Measurements from ENCODE around the gene PTH2. TPM values are rescaled to one million over a fixed set of nuclear protein-coding genes. Genes with fewer than 3 reads are reported as not detected.
A peak's percentile ranks its signal among the peaks of the same experiment; 100 is the strongest.

The PTH2 gene
- total and polyA plus RNA-seq, 8 donors = not detected

GRCh38 chr19:49439836-49440235, 16.6 kb upstream of the PTH2 start:
- DNase-seq (no peak), ATAC-seq (no peak)
- intact Hi-C loops (cut with DNase I) = loop anchor here in 1 of 2 donors (5.0 kb wide), 1 partner anchor 48 kb away; no protein-coding TSS in a partner anchor
- peaks cover 60 to 80% of the 10 kb centered on the region in 2 donors for H3K27me3 ChIP-seq
- TF ChIP-seq, protein P1, sequence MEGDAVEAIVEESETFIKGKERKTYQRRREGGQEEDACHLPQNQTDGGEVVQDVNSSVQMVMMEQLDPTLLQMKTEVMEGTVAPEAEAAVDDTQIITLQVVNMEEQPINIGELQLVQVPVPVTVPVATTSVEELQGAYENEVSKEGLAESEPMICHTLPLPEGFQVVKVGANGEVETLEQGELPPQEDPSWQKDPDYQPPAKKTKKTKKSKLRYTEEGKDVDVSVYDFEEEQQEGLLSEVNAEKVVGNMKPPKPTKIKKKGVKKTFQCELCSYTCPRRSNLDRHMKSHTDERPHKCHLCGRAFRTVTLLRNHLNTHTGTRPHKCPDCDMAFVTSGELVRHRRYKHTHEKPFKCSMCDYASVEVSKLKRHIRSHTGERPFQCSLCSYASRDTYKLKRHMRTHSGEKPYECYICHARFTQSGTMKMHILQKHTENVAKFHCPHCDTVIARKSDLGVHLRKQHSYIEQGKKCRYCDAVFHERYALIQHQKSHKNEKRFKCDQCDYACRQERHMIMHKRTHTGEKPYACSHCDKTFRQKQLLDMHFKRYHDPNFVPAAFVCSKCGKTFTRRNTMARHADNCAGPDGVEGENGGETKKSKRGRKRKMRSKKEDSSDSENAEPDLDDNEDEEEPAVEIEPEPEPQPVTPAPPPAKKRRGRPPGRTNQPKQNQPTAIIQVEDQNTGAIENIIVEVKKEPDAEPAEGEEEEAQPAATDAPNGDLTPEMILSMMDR (IDR thresholded peaks at IDR 0.05) = no peak
- H3K4me3 ChIP-seq = no peak overlapping the region
- H3K9me3 ChIP-seq = no peaks in the 10 kb centered on the region
- H3K27ac ChIP-seq = no peak overlapping the region
- H3K36me3 ChIP-seq = no peaks in the 10 kb centered on the region
- H3K4me1 ChIP-seq = peaks cover 0 to 29% of the 10 kb centered on the region in 2 donors

DNA sequence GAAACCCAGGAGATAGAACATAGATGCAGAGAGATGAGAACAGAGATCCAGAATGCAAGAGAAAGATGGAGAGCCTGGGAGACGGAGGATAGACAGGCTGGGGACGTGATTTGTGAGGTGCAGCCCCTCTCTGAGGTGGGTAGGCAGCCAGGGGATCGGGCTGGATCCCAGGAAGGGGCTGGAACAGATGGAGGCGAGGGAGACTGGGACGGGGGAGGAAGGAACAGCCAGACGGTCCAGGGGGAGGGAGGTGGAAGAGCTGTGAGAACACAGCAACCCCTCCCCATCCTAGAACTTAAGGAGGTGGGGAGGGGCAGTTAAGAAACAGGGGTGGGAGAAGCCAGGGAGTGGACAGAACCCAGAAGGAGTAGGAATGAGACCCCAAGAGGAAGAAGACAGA, 15.0 kb upstream of the PTH2 start:
- DNase-seq (no peak), ATAC-seq (no peak)
- Histone ChIP-seq H3K4me3 (no peak overlapping the region), H3K4me1 (peaks cover 0 to 21% of the 10 kb centered on the region in 2 donors), H3K27me3 (peaks cover 73 to 96% of the 10 kb centered on the region in 2 donors), H3K36me3 (no peaks in the 10 kb centered on the region), H3K27ac (no peak overlapping the region), H3K9me3 (no peaks in the 10 kb centered on the region)
- TF ChIP-seq, protein P1 (IDR thresholded peaks at IDR 0.05) = no peak
- intact Hi-C loops (cut with DNase I) = no loop called here

GRCh38 chr19:49437231-49437630, 14.0 kb upstream of the PTH2 start:
- Histone ChIP-seq H3K36me3 (no peaks in the 10 kb centered on the region), H3K9me3 (no peaks in the 10 kb centered on the region), H3K4me3 (no peak overlapping the region), H3K27ac (no peak overlapping the region), H3K27me3 (peaks cover 83 to 100% of the 10 kb centered on the region in 2 donors), H3K4me1 (peaks cover 0 to 18% of the 10 kb centered on the region in 2 donors)
- TF ChIP-seq, protein P1 (IDR thresholded peaks at IDR 0.05) = no peak
- ATAC-seq (no peak), DNase-seq (peak in 1 of 4 donors; percentile 34)
- intact Hi-C loops (cut with DNase I) = no loop called here

DNA sequence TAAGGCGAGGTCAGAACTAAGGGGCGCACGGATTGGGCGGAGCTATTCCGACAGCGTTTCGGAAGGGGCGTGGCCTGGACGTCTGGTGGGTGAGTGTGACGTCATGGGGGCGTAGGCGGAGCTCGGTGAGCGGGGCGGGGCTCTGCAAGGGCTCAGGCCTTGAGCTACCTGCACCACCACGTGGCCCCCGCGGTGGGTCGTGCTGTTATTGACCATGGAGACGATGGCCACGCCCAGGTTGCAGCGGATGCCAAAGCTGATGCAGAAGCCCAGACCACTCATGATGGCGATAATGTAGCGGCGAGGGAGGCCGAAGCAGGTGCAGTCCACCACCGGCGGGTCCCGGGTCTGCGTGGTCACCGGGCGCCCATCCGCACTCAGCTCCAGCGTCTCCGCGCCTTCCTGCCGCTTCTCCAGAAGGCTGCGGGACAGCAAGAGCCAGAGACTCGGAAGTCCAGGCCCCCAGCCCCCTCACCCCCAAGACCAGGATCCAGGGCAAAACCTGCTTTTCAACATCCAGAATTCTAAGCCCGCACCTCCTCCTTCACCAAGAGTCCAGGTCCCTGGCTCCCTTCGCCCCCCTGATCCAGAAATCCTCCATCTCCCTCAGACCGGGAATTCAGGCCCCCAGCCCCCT, 13.3 kb upstream of the PTH2 start:
- TF ChIP-seq, protein P1 (IDR thresholded peaks at IDR 0.05) = no peak
- Histone ChIP-seq H3K4me3 (no peak overlapping the region), H3K4me1 (peaks cover 0 to 12% of the 10 kb centered on the region in 2 donors), H3K9me3 (no peaks in the 10 kb centered on the region), H3K36me3 (no peaks in the 10 kb centered on the region), H3K27ac (no peak overlapping the region), H3K27me3 (peaks cover 86 to 100% of the 10 kb centered on the region in 2 donors)
- no peak for ATAC-seq
- intact Hi-C loops (cut with DNase I) = no loop called here
- peak in 1 of 4 donors; percentile 86 for DNase-seq

DNA sequence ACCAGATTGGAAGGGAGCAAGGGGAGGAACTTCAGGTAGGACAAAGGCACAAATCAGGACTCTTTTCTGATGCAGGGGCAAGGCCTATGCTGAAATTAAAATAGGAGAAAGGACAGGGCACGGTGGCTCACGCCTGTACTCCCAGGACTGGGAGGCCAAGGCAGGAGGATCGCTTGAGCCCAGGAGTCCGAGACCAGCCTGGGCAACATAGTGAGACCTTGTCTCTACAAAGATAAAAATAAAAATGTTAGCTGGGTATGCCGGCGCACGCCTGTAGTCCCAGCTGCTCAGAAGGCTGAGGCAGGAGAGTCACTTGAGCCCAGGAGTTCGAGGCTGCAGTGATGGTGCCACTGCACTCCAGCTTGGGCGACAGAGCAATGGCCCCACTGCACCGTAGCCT, 12.4 kb upstream of the PTH2 start:
- Histone ChIP-seq H3K27ac (no peak overlapping the region), H3K27me3 (peaks cover 88 to 100% of the 10 kb centered on the region in 2 donors), H3K9me3 (no peaks in the 10 kb centered on the region), H3K4me3 (no peak overlapping the region), H3K4me1 (peaks cover 0 to 6% of the 10 kb centered on the region in 2 donors), H3K36me3 (no peaks in the 10 kb centered on the region)
- no peak for ATAC-seq
- intact Hi-C loops (cut with DNase I) = no loop called here
- DNase-seq = peak in 1 of 4 donors; percentile 37
- TF ChIP-seq, protein P1 (IDR thresholded peaks at IDR 0.05) = no peak

Data from left lung (tissue), 10 donors.